ENCODE results near the gene CACNA1B. TPM values are rescaled to one million over a fixed set of nuclear protein-coding genes. Genes with fewer than 3 reads are reported as not detected.
"Not testable (repeated sequence)": the region's sequence is repeated elsewhere in the genome, so short reads cannot be mapped to it uniquely, and the experiment has no call there.

The CACNA1B gene
- total RNA-seq, 1 experiment from 2014 or later = not detected

DNA sequence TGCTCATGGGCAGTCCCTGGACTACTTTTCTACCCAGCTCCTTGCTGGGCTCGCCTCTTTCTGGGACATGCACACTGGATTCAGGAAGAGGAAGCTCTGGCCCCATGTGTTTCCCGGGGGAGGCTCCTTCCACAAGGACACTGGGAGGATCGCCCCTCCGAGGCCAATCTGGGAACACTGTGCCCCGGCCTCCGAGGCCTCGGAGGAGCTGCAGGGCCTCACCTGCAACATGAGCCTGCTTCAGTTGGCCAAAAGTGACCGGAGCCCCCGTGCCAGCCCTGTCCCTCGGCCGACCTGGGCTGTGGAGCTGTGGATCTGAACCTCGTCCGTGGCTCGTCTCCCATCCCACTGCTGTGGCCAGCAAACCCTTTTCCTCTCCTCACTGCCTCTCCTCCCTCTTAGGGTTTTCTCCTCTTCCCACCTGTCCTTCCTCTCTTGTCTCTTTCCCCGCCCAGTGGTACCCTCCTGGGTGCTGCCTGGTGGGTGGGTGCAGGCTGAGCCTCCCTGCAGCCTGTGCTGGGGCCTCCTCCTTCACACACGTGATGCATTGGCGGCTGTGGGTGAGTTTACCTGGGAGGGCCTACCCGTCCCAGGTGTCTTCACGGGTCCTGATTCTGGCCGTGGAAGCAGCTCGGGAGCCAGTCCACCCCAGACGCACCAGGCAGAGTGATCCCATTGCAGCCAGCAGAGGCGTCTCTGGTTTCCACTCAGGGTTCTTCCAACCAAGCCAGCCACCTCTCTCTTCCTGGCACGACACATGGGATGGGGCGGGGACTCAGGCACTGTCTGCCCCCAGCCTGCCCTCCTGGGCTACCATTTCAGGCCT lies 241.8 kb downstream of the CACNA1B start:
- DNase-seq = no peak
- no peaks in the 10 kb centered on the region for H3K27me3 ChIP-seq
- no peaks in the 10 kb centered on the region for H3K9me3 ChIP-seq
- no peaks in the 10 kb centered on the region for H3K36me3 ChIP-seq
- no peak overlapping the region for H3K4me3 ChIP-seq

DNA sequence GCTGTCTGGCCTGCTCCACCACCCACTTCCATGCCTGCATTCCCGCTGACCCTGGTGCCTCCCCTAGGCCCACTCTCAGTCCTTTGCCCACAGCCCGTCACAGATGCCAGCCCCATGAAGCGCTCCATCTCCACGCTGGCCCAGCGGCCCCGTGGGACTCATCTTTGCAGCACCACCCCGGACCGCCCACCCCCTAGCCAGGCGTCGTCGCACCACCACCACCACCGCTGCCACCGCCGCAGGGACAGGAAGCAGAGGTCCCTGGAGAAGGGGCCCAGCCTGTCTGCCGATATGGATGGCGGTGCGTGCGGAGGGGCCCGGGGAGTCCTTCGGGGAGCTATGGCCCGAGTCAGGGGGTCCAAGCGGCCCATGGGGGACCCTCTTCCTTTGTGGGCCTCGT lies 242.5 kb downstream of the CACNA1B start:
- no peak for DNase-seq
- H3K36me3 ChIP-seq = no peaks in the 10 kb centered on the region

DNA sequence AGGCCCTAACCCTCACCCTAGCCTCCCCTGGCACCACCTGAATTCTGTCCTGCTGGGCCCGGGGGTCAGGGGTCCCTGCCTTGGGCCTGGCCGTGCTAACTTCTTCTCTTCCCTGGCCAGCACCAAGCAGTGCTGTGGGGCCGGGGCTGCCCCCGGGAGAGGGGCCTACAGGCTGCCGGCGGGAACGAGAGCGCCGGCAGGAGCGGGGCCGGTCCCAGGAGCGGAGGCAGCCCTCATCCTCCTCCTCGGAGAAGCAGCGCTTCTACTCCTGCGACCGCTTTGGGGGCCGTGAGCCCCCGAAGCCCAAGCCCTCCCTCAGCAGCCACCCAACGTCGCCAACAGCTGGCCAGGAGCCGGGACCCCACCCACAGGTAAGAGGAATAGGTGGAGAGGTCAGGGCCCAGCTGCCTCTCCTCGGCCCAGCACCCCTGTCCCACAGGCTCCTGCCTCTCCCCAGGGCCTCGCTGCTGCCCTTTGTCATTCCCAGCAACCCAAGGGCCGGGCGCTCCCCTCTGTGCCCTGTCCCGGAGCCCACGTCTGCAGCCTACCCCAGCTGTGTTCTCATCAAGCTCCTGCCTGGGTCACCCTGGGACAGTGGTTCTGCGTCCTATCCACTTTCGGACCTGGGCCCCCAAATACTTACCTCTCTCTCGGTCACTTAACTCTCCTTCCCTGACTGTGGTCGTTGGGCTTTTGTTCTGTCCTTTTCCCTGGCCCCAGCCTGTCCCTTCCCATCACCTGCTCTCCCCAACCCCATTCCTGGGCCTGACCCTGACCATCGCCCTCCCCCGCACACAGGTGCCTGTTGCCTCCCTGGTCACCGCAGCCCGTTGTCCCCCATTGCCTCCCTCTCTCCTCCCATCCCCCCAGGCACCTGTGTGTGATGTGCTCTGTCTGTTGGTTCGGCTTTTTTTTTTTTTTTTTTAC lies 243.2 kb downstream of the CACNA1B start:
- H3K27me3 ChIP-seq = no peaks in the 10 kb centered on the region
- no peaks in the 10 kb centered on the region for H3K9me3 ChIP-seq
- H3K36me3 ChIP-seq = no peaks in the 10 kb centered on the region
- no peak for DNase-seq
- no peak overlapping the region for H3K4me3 ChIP-seq

More for the DNA sequence above, 242.5 kb downstream of the CACNA1B start:
- H3K4me3 ChIP-seq = no peak overlapping the region
- H3K27me3 ChIP-seq = no peaks in the 10 kb centered on the region
- H3K9me3 ChIP-seq = no peaks in the 10 kb centered on the region

DNA sequence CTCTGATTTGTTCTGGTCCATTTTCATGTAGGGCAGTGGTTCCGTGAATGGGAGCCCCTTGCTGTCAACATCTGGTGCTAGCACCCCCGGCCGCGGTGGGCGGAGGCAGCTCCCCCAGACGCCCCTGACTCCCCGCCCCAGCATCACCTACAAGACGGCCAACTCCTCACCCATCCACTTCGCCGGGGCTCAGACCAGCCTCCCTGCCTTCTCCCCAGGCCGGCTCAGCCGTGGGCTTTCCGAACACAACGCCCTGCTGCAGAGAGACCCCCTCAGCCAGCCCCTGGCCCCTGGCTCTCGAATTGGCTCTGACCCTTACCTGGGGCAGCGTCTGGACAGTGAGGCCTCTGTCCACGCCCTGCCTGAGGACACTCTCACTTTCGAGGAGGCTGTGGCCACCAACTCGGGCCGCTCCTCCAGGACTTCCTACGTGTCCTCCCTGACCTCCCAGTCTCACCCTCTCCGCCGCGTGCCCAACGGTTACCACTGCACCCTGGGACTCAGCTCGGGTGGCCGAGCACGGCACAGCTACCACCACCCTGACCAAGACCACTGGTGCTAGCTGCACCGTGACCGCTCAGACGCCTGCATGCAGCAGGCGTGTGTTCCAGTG lies 244.0 kb downstream of the CACNA1B start:
- Histone ChIP-seq H3K36me3 (no peaks in the 10 kb centered on the region), H3K4me3 (no peak overlapping the region), H3K9me3 (no peaks in the 10 kb centered on the region), H3K27me3 (no peaks in the 10 kb centered on the region)
- DNase-seq = no peak

DNA sequence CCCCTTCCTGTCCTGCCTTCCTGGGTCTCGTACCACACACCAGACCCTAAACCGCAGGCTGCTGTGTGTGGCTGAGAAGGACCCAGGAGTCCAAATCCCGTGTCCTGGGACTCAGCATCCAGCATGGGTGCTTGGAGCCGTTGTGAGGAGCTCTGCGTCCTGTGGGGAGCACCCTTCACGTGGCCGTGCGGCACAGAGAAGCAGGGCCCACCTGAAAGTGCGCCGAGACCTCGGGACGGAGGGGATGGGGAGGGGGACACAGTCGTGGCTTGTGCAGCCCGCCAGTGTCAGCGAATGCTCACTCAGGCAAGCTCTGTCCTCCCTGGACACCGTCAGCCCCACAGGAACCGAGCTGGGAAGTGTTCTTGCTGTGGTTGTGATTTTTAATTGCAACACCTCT lies 244.6 kb downstream of the CACNA1B start:
- H3K4me3 ChIP-seq = no peak overlapping the region
- no peaks in the 10 kb centered on the region for H3K36me3 ChIP-seq
- H3K9me3 ChIP-seq = no peaks in the 10 kb centered on the region
- no peak for DNase-seq
- no peaks in the 10 kb centered on the region for H3K27me3 ChIP-seq

- DNase-seq = no peak
- H3K36me3 ChIP-seq = no peaks in the 10 kb centered on the region
- no peaks in the 10 kb centered on the region for H3K9me3 ChIP-seq
- no peak overlapping the region for H3K4me3 ChIP-seq
- H3K27me3 ChIP-seq = no peaks in the 10 kb centered on the region
These were observed 245.1 kb downstream of the CACNA1B start for GRCh38 chr9:138122676-138123075.

GRCh38 chr9:138123086-138123485 lies 245.5 kb downstream of the CACNA1B start:
- Histone ChIP-seq H3K9me3 (no peaks in the 10 kb centered on the region), H3K4me3 (no peak overlapping the region), H3K36me3 (no peaks in the 10 kb centered on the region), H3K27me3 (no peaks in the 10 kb centered on the region)
- DNase-seq = no peak

DNA sequence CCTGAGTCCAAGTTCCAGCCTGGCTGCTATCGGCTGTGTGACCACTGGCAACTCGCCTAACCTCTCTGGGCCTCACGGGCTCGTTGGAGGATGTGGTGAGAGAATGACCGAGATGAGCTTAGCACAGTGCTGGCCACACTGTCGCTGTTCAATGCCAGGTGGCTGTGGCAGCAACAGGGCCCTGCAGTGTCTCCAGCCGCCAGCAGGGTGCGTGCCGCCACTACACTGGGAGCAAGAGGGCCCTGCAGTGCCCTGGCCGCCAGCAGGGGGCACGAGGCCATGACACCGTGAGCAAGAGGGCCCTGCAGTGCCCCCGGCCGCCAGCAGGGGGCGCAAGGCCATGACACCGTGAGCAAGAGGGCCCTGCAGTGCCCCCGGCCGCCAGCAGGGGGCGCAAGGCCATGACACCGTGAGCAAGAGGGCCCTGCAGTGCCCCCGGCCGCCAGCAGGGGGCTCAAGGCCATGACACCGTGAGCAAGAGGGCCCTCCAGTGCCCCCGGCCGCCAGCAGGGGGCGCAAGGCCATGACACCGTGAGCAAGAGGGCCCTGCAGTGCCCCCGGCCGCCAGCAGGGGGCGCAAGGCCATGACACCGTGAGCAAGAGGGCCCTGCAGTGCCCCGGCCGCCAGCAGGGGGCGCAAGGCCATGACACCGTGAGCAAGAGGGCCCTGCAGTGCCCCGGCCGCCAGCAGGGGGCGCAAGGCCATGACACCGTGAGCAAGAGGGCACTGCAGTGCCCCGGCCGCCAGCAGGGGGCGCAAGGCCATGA lies 248.7 kb downstream of the CACNA1B start:
- H3K4me3 ChIP-seq, DNase-seq, H3K9me3 ChIP-seq, H3K27me3 ChIP-seq, H3K36me3 ChIP-seq: not testable (repeated sequence)

DNA sequence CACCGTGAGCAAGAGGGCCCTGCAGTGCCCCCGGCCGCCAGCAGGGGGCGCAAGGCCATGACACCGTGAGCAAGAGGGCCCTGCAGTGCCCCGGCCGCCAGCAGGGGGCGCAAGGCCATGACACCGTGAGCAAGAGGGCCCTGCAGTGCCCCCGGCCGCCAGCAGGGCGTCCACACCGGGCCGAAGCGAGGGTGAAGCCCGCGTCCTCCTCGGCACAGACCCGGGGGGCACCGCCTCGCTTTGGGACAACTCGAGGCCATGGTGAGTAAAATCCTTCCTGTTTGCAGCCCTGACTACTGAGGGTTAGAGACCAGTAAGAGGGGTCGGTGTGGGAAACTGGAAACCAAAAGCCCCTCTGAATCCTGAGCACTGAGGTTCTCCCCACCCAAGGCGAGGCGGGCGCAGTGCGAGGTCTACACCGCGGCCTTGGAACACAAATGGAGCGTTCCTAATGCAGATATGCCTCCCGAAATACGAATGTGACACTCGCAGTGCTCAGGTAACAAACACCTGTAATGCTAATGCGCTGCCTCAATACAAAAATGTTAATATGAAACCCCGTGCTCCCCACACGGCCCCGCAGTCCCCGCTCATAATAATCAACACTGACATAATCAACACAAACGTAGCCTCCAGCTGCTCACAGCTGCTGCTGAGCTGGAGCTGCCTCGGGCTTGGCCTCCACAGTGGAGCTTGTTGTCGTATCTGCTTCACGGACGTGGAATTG lies 249.4 kb downstream of the CACNA1B start:
- H3K36me3 ChIP-seq, DNase-seq, H3K4me3 ChIP-seq, H3K27me3 ChIP-seq, H3K9me3 ChIP-seq: not testable (repeated sequence)

DNA sequence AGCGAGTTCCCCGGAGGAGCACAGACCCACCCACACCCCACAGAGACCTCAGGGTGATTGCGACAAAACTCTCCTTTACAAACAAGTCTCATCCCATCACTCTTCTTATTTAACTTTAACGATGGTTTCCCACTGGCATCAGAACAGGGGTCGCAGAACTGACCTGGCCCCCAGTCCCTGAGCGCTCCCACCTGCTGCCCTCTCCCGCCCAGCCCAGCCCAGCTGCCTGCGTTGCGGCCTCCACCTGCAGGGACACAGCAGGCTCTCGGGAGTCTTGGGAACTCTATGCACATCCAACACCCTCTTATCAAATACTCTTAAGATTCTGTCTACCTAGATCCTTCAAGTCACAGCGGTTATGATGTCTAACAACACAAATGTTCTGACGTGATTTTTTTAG lies 250.4 kb downstream of the CACNA1B start:
- H3K4me3 ChIP-seq, DNase-seq, H3K36me3 ChIP-seq, H3K9me3 ChIP-seq, H3K27me3 ChIP-seq: not testable (repeated sequence)

- DNase-seq, H3K9me3 ChIP-seq, H3K4me3 ChIP-seq, H3K36me3 ChIP-seq, H3K27me3 ChIP-seq: not testable (repeated sequence)
These were observed 251.7 kb downstream of the CACNA1B start for GRCh38 chr9:138129318-138129717.

DNA sequence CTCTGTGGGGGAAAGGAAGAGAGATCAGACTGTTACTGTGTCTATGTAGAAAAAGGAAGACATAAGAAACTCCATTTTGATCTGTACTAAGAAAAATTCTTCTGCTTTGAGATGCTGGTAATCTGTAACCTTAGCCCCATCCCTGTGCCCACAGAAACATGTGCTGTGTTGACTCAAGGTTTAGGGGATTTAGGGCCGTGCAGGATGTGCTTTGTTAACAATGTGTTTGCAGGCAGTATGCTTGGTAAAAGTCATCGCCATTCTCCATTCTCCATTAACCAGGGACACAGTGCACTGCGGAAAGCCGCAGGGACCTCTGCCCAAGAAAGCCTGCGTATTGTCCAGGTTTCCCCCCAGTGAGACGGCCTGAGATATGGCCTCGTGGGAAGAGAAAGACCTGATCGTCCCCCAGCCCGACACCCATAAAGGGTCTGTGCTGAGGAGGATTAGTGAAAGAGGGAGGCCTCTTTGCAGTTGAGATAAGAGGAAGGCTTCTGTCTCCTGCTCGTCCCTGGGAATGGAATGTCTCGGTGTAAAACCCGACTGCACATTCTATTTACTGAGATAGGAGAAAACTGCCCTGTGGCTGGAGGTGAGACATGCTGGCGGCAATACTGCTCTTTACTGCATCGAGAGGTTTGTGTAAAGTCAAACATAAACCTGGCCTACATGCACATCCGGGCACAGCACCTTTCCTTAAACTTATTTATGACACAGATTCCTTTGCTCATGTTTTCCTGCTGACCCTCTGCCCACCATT lies 255.5 kb downstream of the CACNA1B start:
- not testable (repeated sequence) for H3K36me3 ChIP-seq, DNase-seq, H3K27me3 ChIP-seq, H3K4me3 ChIP-seq, H3K9me3 ChIP-seq

- not testable (repeated sequence) for H3K4me3 ChIP-seq, DNase-seq, H3K27me3 ChIP-seq, H3K36me3 ChIP-seq, H3K9me3 ChIP-seq
These were observed 257.0 kb downstream of the CACNA1B start for GRCh38 chr9:138134581-138134980.

- H3K4me3 ChIP-seq, H3K36me3 ChIP-seq, H3K27me3 ChIP-seq, H3K9me3 ChIP-seq, DNase-seq: not testable (repeated sequence)
These were observed 261.5 kb downstream of the CACNA1B start for GRCh38 chr9:138139096-138139495.

- not testable (repeated sequence) for H3K9me3 ChIP-seq, DNase-seq, H3K27me3 ChIP-seq, H3K36me3 ChIP-seq, H3K4me3 ChIP-seq
These were observed 263.4 kb downstream of the CACNA1B start for GRCh38 chr9:138140980-138141379.
